ENCODE results near the gene MYOM3. TPM values are rescaled to one million over a fixed set of nuclear protein-coding genes. Genes with fewer than 3 reads are reported as not detected.
"Not testable (repeated sequence)": the region's sequence is repeated elsewhere in the genome, so short reads cannot be mapped to it uniquely, and the experiment has no call there.

The MYOM3 gene
- total RNA-seq, 1 experiment from 2014 or later = 0.05 TPM

DNA sequence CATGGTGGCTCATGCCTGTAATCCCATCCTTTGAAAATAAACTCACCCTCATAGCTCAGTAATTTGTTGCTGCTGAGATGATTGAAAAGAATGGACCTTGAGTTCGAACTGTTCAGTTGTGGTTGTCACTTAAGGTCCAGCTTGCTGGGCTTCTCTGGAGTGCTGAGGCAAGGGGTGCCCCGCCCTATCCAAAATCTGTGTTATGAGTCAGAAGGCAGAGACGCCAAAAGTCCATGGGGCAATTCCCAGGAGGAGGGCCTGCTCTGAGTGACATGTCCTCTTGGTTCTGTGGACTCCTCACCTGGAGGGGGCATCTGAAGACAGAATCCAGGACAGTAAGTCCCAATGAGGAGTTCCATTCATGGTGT, 64.8 kb downstream of the MYOM3 start:
- in situ Hi-C loops (cut with HindIII; ENCODE audit: low pct_unique_long_range_greater_than_20kb, low sequenced_read_pairs) (no loop called here), intact Hi-C loops (cut with micrococcal nuclease; ENCODE audit: unreplicated experiment) (no loop called here)

GRCh38 chr1:24045771-24046170, 66.2 kb downstream of the MYOM3 start:
- TF ChIP-seq SIN3A (IDR thresholded peaks at IDR 0.05; ENCODE audit: borderline replicate concordance, insufficient read depth, low read depth, low read length) = no peak
- no peak for TF ChIP-seq TCF7L2 (IDR thresholded peaks at IDR 0.05; ENCODE audit: low read depth, low read length)
- no peak for TF ChIP-seq POLR2AphosphoS5 (IDR thresholded peaks at IDR 0.05; ENCODE audit: low read depth, low read length)
- no peak for TF ChIP-seq REST (IDR thresholded peaks at IDR 0.05; ENCODE audit: insufficient read depth in 1 of 2, low read depth in 2 of 2, low read length in 1 of 2)
- TF ChIP-seq CTCF (IDR thresholded peaks at IDR 0.05) = no peak
- DNase-seq (ENCODE audit: low read depth, low spot score) = no peak
- ChIA-PET POLR2A (interaction anchor here (1.4 kb wide), 1 partner anchor 66 kb away, joined by 6 read pairs; the partner anchor contains the start of gene SRSF10), CTCF (interaction anchor here (0.6 kb wide), 1 partner anchor 34 kb away, joined by 4 read pairs; no protein-coding TSS in a partner anchor)
- H3K27me3 ChIP-seq (ENCODE audit: control insufficient read depth, insufficient read depth, low read length) = no peaks in the 10 kb centered on the region
- in situ Hi-C loops (cut with HindIII; ENCODE audit: low pct_unique_long_range_greater_than_20kb, low sequenced_read_pairs) = no loop called here
- no TSS peak for BruUV-seq (replicated peaks)
- H3K27ac ChIP-seq (ENCODE audit: low read length) = peak overlapping the region; percentile 60
- intact Hi-C loops (cut with micrococcal nuclease; ENCODE audit: unreplicated experiment) = no loop called here
- H3K9me3 ChIP-seq (ENCODE audit: control insufficient read depth, insufficient read depth, low read depth, low read length) = no peaks in the 10 kb centered on the region
- no peaks in the 10 kb centered on the region for H3K36me3 ChIP-seq (ENCODE audit: control insufficient read depth, insufficient read depth, low read length)
- no peak overlapping the region for H3K4me3 ChIP-seq (ENCODE audit: low read depth in 2 of 2, low read length in 2 of 2)
- peaks cover 33% of the 10 kb centered on the region for H3K4me1 ChIP-seq (ENCODE audit: control insufficient read depth, insufficient read depth, low read length)
- ATAC-seq = no peak

More for the DNA sequence above, 64.8 kb downstream of the MYOM3 start:
- BruUV-seq (replicated peaks) = no TSS peak
- Histone ChIP-seq H3K4me3 (ENCODE audit: low read depth in 2 of 2, low read length in 2 of 2) (no peak overlapping the region), H3K36me3 (ENCODE audit: control insufficient read depth, insufficient read depth, low read length) (no peaks in the 10 kb centered on the region), H3K27me3 (ENCODE audit: control insufficient read depth, insufficient read depth, low read length) (no peaks in the 10 kb centered on the region), H3K4me1 (ENCODE audit: control insufficient read depth, insufficient read depth, low read length) (peaks cover 33% of the 10 kb centered on the region), H3K27ac (ENCODE audit: low read length) (peak overlapping the region; percentile 23; the same call in 1 of the 2 replicates), H3K9me3 (ENCODE audit: control insufficient read depth, insufficient read depth, low read depth, low read length) (no peaks in the 10 kb centered on the region)
- ATAC-seq = peak; percentile 54; the same call in 1 of the 2 replicates
- ChIA-PET CTCF (interaction anchor here (0.8 kb wide), 1 partner anchor 64 kb away, joined by 5 read pairs; no protein-coding TSS in a partner anchor), POLR2A (interaction anchor here (0.5 kb wide), 1 partner anchor 16 kb away, joined by 3 read pairs; no protein-coding TSS in a partner anchor)
- peak; percentile 32 for DNase-seq (ENCODE audit: low read depth, low spot score)
- no peak for TF ChIP-seq REST (IDR thresholded peaks at IDR 0.05; ENCODE audit: insufficient read depth in 1 of 2, low read depth in 2 of 2, low read length in 1 of 2)

DNA sequence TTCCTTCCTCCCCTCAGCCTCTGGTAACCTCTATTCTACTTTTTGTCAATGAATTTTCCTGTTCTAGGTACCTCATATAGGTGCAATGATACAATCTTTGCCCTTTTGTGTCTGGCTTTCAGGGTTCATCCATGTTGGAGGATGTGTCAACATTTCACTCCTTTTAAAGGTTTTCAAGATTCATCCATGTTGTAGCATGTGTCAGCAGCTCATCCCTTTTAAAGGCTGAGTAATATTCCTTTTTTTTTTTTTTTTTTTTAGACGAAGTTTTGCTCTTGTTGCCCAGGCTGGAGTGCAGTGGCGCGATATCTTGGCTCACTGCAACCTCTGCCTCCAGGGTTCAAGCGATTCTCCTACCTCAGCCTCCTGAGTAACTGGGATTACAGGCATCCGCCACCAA, 67.3 kb downstream of the MYOM3 start:
- peaks cover 33% of the 10 kb centered on the region for H3K4me1 ChIP-seq (ENCODE audit: control insufficient read depth, insufficient read depth, low read length)
- H3K9me3 ChIP-seq (ENCODE audit: control insufficient read depth, insufficient read depth, low read depth, low read length); DNase-seq (ENCODE audit: low read depth, low spot score); BruUV-seq (replicated peaks); H3K4me3 ChIP-seq (ENCODE audit: low read depth in 2 of 2, low read length in 2 of 2); H3K27me3 ChIP-seq (ENCODE audit: control insufficient read depth, insufficient read depth, low read length); ATAC-seq; H3K27ac ChIP-seq (ENCODE audit: low read length); CTCF ChIA-PET; intact Hi-C loops (cut with micrococcal nuclease; ENCODE audit: unreplicated experiment); H3K36me3 ChIP-seq (ENCODE audit: control insufficient read depth, insufficient read depth, low read length); in situ Hi-C loops (cut with HindIII; ENCODE audit: low pct_unique_long_range_greater_than_20kb, low sequenced_read_pairs): not testable (repeated sequence)
- POLR2A ChIA-PET = interaction anchor here (0.7 kb wide), 1 partner anchor 51 kb away, joined by 11 read pairs; no protein-coding TSS in a partner anchor
